MM.1S (cell line): Measurements from ENCODE around the gene PXMP2.

Experiments used
- DNase-seq: peaks from one replicate; pipeline ENCODE4 v3.0.0-alpha.2; 2015
- H2AFZ ChIP-seq: fragments of 300-600 bp; sonication (generic); 2 replicates; pipeline ENCODE4 v1.6.0; 2016; ENCODE audit warnings: antibody characterized with exemption, low read length
- H3F3A ChIP-seq: fragments of 300-600 bp; sonication (generic); 2 replicates; pipeline ENCODE4 v1.6.1; 2016; ENCODE audit warnings: mild to moderate bottlenecking, antibody characterized with exemption, low read length, moderate library complexity, mixed read lengths; ENCODE audit not compliant: insufficient read depth
- H3K27ac ChIP-seq: fragments of 300-600 bp; sonication (generic); 2 replicates; pipeline ENCODE4 v1.5.1; 2016; ENCODE audit warnings: mild to moderate bottlenecking, low read length
- H3K27me3 ChIP-seq: fragments of 300-600 bp; sonication (generic); replicated peaks from 2 replicates; pipeline ENCODE4 v1.6.0; 2016; ENCODE audit warnings: low read length; ENCODE audit not compliant: insufficient read depth
- H3K36me3 ChIP-seq: fragments of 300-600 bp; sonication (generic); replicated peaks from 2 replicates; pipeline ENCODE4 v1.6.1; 2016; ENCODE audit warnings: mild to moderate bottlenecking, low read length, mixed read lengths; ENCODE audit not compliant: insufficient read depth
- H3K4me1 ChIP-seq: fragments of 300-600 bp; sonication (generic); 2 replicates; pipeline ENCODE4 v1.6.1; 2016; ENCODE audit warnings: low read length, mixed read lengths
- H3K4me2 ChIP-seq: fragments of 300-600 bp; sonication (generic); 2 replicates; pipeline ENCODE4 v1.6.0; 2016; ENCODE audit warnings: low read depth, low read length
- H3K4me3 ChIP-seq: fragments of 300-600 bp; sonication (generic); 2 replicates; pipeline ENCODE4 v1.5.1; 2016; ENCODE audit warnings: low read length, mixed read lengths
- H3K79me2 ChIP-seq: fragments of 300-600 bp; sonication (generic); 2 replicates; pipeline ENCODE4 v1.6.1; 2016; ENCODE audit warnings: mixed run types, low read length, mixed read lengths
- H3K9ac ChIP-seq: fragments of 300-600 bp; sonication (generic); 2 replicates; pipeline ENCODE4 v1.6.1; 2016; ENCODE audit warnings: low read length, mixed read lengths
- H3K9me2 ChIP-seq: fragments of 300-600 bp; sonication (generic); replicated peaks from 2 replicates; pipeline ENCODE4 v1.6.1; 2016; ENCODE audit warnings: mild to moderate bottlenecking, low read length, mixed read lengths; ENCODE audit not compliant: insufficient read depth
- H3K9me3 ChIP-seq: fragments of 300-600 bp; sonication (generic); replicated peaks from 2 replicates; pipeline ENCODE4 v1.6.1; 2016; ENCODE audit warnings: mild to moderate bottlenecking, low read length, mixed read lengths; ENCODE audit not compliant: insufficient read depth
- H4K20me1 ChIP-seq: fragments of 300-600 bp; sonication (generic); 2 replicates; pipeline ENCODE4 v1.6.1; 2016; ENCODE audit warnings: mild to moderate bottlenecking, low read length, moderate library complexity, mixed read lengths; ENCODE audit not compliant: insufficient read depth
- CTCF ChIP-seq: fragments of 300-600 bp; sonication (generic); IDR thresholded peaks from 2 replicates; pipeline ENCODE4 v1.5.1; 2016; ENCODE audit warnings: antibody characterized with exemption, low read length, mixed read lengths
- EZH2 ChIP-seq: fragments of 300-600 bp; sonication (generic); optimal IDR thresholded peaks from 2 replicates; pipeline ENCODE3; 2017; ENCODE audit warnings: low read depth, mild to moderate bottlenecking, antibody characterized with exemption, low read length, mixed read lengths
- EZH2phosphoT487 ChIP-seq: fragments of 300-600 bp; sonication (generic); IDR thresholded peaks from 2 replicates; pipeline ENCODE4 v1.6.1; 2018; ENCODE audit warnings: antibody characterized with exemption, low read length

The PXMP2 gene

DNA sequence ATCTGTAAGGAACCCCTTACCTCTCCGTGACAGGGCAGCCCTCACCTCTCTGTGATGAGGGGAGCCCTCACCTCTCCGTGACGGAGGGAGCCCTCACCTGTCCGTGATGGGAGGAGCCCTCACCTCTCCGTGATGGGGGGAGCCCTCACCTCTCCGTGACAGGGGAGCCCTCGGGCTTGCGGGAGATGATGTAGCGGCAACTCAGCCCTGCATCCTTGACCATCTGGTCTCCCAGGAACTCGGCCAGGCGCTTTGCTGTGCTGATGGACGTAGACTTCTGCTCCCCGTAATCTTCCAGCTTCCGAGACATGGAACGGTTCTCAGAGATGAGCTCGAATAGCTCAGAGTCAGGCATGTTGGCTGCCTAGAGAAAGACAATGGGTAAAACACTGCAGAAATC is 28.2 kb upstream of the PXMP2 start:
- DNase-seq = no peak
- Histone ChIP-seq H3K79me2 (no peaks in the 10 kb centered on the region), H3K4me2 (no peak overlapping the region), H4K20me1 (no peaks in the 10 kb centered on the region), H3K4me3 (no peak overlapping the region), H3K27me3 (no peaks in the 10 kb centered on the region), H3K9ac (no peak overlapping the region), H3K27ac (no peak overlapping the region), H3K9me3 (no peaks in the 10 kb centered on the region), H2AFZ (no peak overlapping the region), H3K36me3 (no peaks in the 10 kb centered on the region), H3K4me1 (no peaks in the 10 kb centered on the region), H3K9me2 (no peaks in the 10 kb centered on the region), H3F3A (no peaks in the 10 kb centered on the region)
- TF ChIP-seq EZH2 = no peak
- TF ChIP-seq CTCF = no peak
- no peak for TF ChIP-seq EZH2phosphoT487

DNA sequence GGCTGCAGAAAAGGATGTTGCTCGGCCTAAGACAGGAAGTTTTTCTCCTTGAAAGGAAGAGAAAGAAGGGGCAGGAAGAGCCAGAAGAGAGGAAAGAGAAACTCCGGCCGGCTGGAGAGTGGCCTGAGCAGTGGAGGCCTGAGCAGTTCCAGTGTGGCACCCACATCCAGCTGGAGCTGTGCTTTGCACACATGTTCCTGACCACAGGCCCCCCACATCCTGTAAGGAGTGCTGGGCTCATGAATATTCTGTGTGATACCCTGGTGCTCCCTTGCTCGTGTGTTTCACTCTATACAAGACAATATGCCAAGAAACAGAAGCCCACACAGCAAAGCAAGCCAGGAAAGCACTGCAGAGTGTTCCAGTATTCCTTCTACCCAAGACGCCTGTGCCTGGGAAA is 27.3 kb upstream of the PXMP2 start:
- H3K27ac ChIP-seq = no peak overlapping the region
- no peak overlapping the region for H3K4me2 ChIP-seq
- TF ChIP-seq EZH2 (no peak), CTCF (no peak)
- H2AFZ ChIP-seq = no peak overlapping the region
- H3K79me2 ChIP-seq = no peaks in the 10 kb centered on the region
- H3K4me1 ChIP-seq = no peaks in the 10 kb centered on the region
- no peaks in the 10 kb centered on the region for H3K27me3 ChIP-seq
- no peaks in the 10 kb centered on the region for H3K9me3 ChIP-seq
- no peak overlapping the region for H3K4me3 ChIP-seq
- DNase-seq = no peak
- H3K9ac ChIP-seq = no peak overlapping the region
- no peaks in the 10 kb centered on the region for H3K9me2 ChIP-seq
- H4K20me1 ChIP-seq = no peaks in the 10 kb centered on the region
- H3K36me3 ChIP-seq = no peaks in the 10 kb centered on the region
- no peaks in the 10 kb centered on the region for H3F3A ChIP-seq

DNA sequence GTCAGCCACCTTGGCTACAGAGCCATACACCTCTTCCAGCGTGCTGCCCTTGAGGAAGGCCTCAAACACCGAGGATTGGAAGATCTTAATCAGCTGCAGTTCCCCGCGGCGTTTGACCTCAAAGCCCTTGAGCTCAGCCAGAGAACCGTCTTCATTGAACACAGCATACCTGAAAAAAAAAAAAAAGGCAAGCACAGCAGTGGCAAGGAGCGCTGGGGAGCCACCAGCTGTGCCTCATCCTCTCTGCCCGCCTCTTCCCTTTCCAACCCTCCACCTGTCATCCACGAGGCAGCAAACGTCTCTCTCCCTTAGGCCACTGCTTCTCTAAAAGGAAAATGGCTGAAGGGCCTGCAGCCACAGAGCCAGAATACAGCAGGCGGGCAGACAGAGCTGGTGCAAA is 26.4 kb upstream of the PXMP2 start:
- H3K9ac ChIP-seq = no peak overlapping the region
- H3K4me3 ChIP-seq = no peak overlapping the region
- DNase-seq = no peak
- H4K20me1 ChIP-seq = no peaks in the 10 kb centered on the region
- H3K9me3 ChIP-seq = no peaks in the 10 kb centered on the region
- no peaks in the 10 kb centered on the region for H3K4me1 ChIP-seq
- no peak overlapping the region for H2AFZ ChIP-seq
- no peaks in the 10 kb centered on the region for H3K79me2 ChIP-seq
- no peaks in the 10 kb centered on the region for H3F3A ChIP-seq
- no peak overlapping the region for H3K27ac ChIP-seq
- H3K9me2 ChIP-seq = no peaks in the 10 kb centered on the region
- TF ChIP-seq EZH2 (no peak), CTCF (no peak), EZH2phosphoT487 (no peak)
- H3K4me2 ChIP-seq = no peak overlapping the region
- no peaks in the 10 kb centered on the region for H3K27me3 ChIP-seq
- no peaks in the 10 kb centered on the region for H3K36me3 ChIP-seq

GRCh38 chr12:132661972-132662371 is 25.4 kb upstream of the PXMP2 start:
- no peaks in the 10 kb centered on the region for H3K36me3 ChIP-seq
- no peak overlapping the region for H3K9ac ChIP-seq
- no peaks in the 10 kb centered on the region for H3K9me2 ChIP-seq
- TF ChIP-seq EZH2phosphoT487 (no peak), CTCF (no peak), EZH2 (no peak)
- H3F3A ChIP-seq = no peaks in the 10 kb centered on the region
- H3K4me2 ChIP-seq = no peak overlapping the region
- no peak overlapping the region for H3K4me3 ChIP-seq
- no peak overlapping the region for H3K27ac ChIP-seq
- DNase-seq = no peak
- H2AFZ ChIP-seq = no peak overlapping the region
- no peaks in the 10 kb centered on the region for H3K4me1 ChIP-seq
- no peaks in the 10 kb centered on the region for H3K27me3 ChIP-seq
- H3K9me3 ChIP-seq = no peaks in the 10 kb centered on the region
- no peaks in the 10 kb centered on the region for H4K20me1 ChIP-seq
- H3K79me2 ChIP-seq = no peaks in the 10 kb centered on the region
